ENCODE data around the gene ABHD17C.

Gene ABHD17C

GRCh38 chr15:80693682-80694610, 1.2 kb upstream of the ABHD17C start:
- no peaks in the 10 kb centered on the region for H3K4me1 ChIP-seq
- H3K9ac ChIP-seq, result no peak overlapping the region
- no peaks in the 10 kb centered on the region for H3K79me2 ChIP-seq
- H3K4me2 ChIP-seq (ENCODE audit: low read length), result peak overlapping the region; percentile 95
- H3K36me3 ChIP-seq (ENCODE audit: control insufficient read depth, insufficient read depth, low read length), result no peaks in the 10 kb centered on the region
- no peaks in the 10 kb centered on the region for H3K9me3 ChIP-seq (ENCODE audit: control insufficient read depth, low read length)
- peak overlapping the region; percentile 86 for H2AFZ ChIP-seq
- peak overlapping the region; percentile 62 for H3K27ac ChIP-seq
- no peak for TF ChIP-seq CTCF (IDR thresholded peaks at IDR 0.05)
- H3K27me3 ChIP-seq (ENCODE audit: control insufficient read depth, insufficient read depth, low read length), result no peaks in the 10 kb centered on the region
- H3K4me3 ChIP-seq (ENCODE audit: low read depth, low read length), result peak overlapping the region; percentile 73

GRCh38 chr15:80694611-80695098, 455 bp upstream of the ABHD17C start:
- Histone ChIP-seq H3K9me3 (ENCODE audit: control insufficient read depth, low read length) (no peaks in the 10 kb centered on the region), H3K4me3 (ENCODE audit: low read depth, low read length) (peak overlapping the region; percentile 73), H3K27me3 (ENCODE audit: control insufficient read depth, insufficient read depth, low read length) (no peaks in the 10 kb centered on the region), H3K9ac (no peak overlapping the region), H3K4me2 (ENCODE audit: low read length) (peak overlapping the region; percentile 95), H3K36me3 (ENCODE audit: control insufficient read depth, insufficient read depth, low read length) (no peaks in the 10 kb centered on the region), H3K79me2 (no peaks in the 10 kb centered on the region), H3K27ac (peak overlapping the region; percentile 62), H3K4me1 (no peaks in the 10 kb centered on the region), H2AFZ (peak overlapping the region; percentile 86)
- no peak for TF ChIP-seq CTCF (IDR thresholded peaks at IDR 0.05)

- peak overlapping the region; percentile 80 for H3K4me2 ChIP-seq (ENCODE audit: low read length)
- no peaks in the 10 kb centered on the region for H3K9me3 ChIP-seq (ENCODE audit: control insufficient read depth, low read length)
- TF ChIP-seq CTCF (IDR thresholded peaks at IDR 0.05), result peak; percentile 28
- no peaks in the 10 kb centered on the region for H3K79me2 ChIP-seq
- H3K4me3 ChIP-seq (ENCODE audit: low read depth, low read length), result peak overlapping the region; percentile 68
- no peaks in the 10 kb centered on the region for H3K36me3 ChIP-seq (ENCODE audit: control insufficient read depth, insufficient read depth, low read length)
- peak overlapping the region; percentile 75 for H2AFZ ChIP-seq
- no peaks in the 10 kb centered on the region for H3K27me3 ChIP-seq (ENCODE audit: control insufficient read depth, insufficient read depth, low read length)
- no peak overlapping the region for H3K9ac ChIP-seq
- no peak overlapping the region for H3K27ac ChIP-seq
- H3K4me1 ChIP-seq, result no peaks in the 10 kb centered on the region
Measured at GRCh38 chr15:80695911-80696661, 976 bp downstream of the ABHD17C start.

DNA sequence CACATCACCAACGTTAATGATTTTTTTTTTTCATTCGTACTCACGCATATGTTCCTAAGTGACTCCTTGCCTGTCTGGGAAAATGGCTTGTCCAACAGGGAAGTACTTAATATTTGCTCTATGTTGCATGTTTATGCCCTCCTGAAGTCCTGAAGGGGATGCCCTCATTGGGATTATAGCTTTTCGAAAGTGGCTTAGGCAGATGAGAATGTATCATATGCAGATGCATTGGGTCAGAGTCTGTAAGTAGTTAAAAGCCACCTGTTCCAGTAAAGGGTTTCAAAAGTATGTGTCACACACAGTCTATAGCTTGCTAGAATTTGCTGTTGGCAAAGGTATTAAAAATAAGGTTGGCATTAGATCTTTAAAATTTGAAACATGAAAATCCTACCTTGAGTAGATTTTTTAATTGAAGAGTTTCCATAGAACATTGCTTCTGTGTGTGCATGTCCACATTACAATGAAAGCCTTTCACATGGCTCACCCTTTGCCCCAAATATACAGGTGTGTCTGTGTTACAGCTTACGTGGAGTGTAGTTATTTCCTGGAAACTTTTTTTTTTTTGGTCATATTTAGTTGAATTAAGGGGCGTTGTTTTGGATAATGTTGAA, 2.1 kb downstream of the ABHD17C start:
- peak overlapping the region; percentile 68 for H3K4me3 ChIP-seq (ENCODE audit: low read depth, low read length)
- H3K79me2 ChIP-seq, result no peaks in the 10 kb centered on the region
- TF ChIP-seq CTCF (IDR thresholded peaks at IDR 0.05), result no peak
- no peaks in the 10 kb centered on the region for H3K27me3 ChIP-seq (ENCODE audit: control insufficient read depth, insufficient read depth, low read length)
- no peak overlapping the region for H2AFZ ChIP-seq
- H3K4me2 ChIP-seq (ENCODE audit: low read length), result peak overlapping the region; percentile 80
- no peak overlapping the region for H3K9ac ChIP-seq
- no peaks in the 10 kb centered on the region for H3K4me1 ChIP-seq
- no peak overlapping the region for H3K27ac ChIP-seq
- H3K36me3 ChIP-seq (ENCODE audit: control insufficient read depth, insufficient read depth, low read length), result no peaks in the 10 kb centered on the region
- H3K9me3 ChIP-seq (ENCODE audit: control insufficient read depth, low read length), result no peaks in the 10 kb centered on the region
